Activated CD4-positive, alpha-beta T cell treated with anti-CD3 and anti-CD28 coated beads for 36 hours (primary cell): ENCODE data around the gene COLEC12. TPM values are rescaled to one million over a fixed set of nuclear protein-coding genes. Genes with fewer than 3 reads are reported as not detected.
"Not testable (repeated sequence)": the region's sequence is repeated elsewhere in the genome, so short reads cannot be mapped to it uniquely, and the experiment has no call there.

Experiments used
- ATAC-seq: fragments of 200-7000 bp; cut with Tn5 transposase; one replicate; pipeline ENCODE4 v1.10.0; 2021; ENCODE audit warnings: mild to moderate bottlenecking, moderate library complexity
- CTCF ChIA-PET: fragments of 350-600 bp; sonication (Branson Sonifier 250); formaldehyde crosslinking; loops from one replicate; lab custom pipeline; 2021; ENCODE audit warnings: antibody characterized with exemption; lab: Charles Lee
- POLR2A ChIA-PET: fragments of 350-600 bp; sonication (Branson Sonifier 250); formaldehyde crosslinking; loops from one replicate; lab custom pipeline; 2021; ENCODE audit warnings: antibody characterized with exemption, inconsistent platforms; lab: Charles Lee
- DNase-seq: peaks from one replicate; pipeline ENCODE4 v3.0.0-alpha.2; 2020
- H3K27ac Mint-ChIP-seq: one replicate; pipeline ENCODE4 v1.8.0; 2021; ENCODE audit warnings: mixed read lengths
- H3K27me3 Mint-ChIP-seq: one replicate; pipeline ENCODE4 v1.8.0; 2021; ENCODE audit warnings: mixed read lengths
- H3K36me3 Mint-ChIP-seq: one replicate; pipeline ENCODE4 v1.8.0; 2021; ENCODE audit warnings: low read depth, mixed read lengths
- H3K4me1 Mint-ChIP-seq: one replicate; pipeline ENCODE4 v1.8.0; 2021; ENCODE audit warnings: mixed read lengths
- H3K4me3 Mint-ChIP-seq: one replicate; pipeline ENCODE4 v1.8.0; 2021; ENCODE audit warnings: mild to moderate bottlenecking, moderate library complexity, mixed read lengths
- H3K9me3 Mint-ChIP-seq: one replicate; pipeline ENCODE4 v1.8.0; 2021; ENCODE audit warnings: low read depth, mixed read lengths
- intact Hi-C, 2 experiments: fragments of 100-400 bp; cut with DNase I in 1 of 2; cut with micrococcal nuclease in 1 of 2; formaldehyde crosslinking; loops; one replicate each; pipeline versions ENCODE4 v1.14.2 to v1.15.1; 2022 to 2024; cut with DNase I, micrococcal nuclease
- total RNA-seq, 2 experiments: library from RNA; stranded (reverse); gene quantifications; one replicate each; pipeline ENCODE4 v1.2.3, GENCODE V29; 2021

Gene COLEC12
- total RNA-seq, 2 experiments from 2014 or later = not detected

- H3K4me3 Mint-ChIP-seq = no peak overlapping the region
- CTCF ChIA-PET = no interaction called here
- POLR2A ChIA-PET = no interaction called here
- peaks cover 3% of the 10 kb centered on the region for H3K9me3 Mint-ChIP-seq
- no peak for ATAC-seq
- peaks cover 1% of the 10 kb centered on the region for H3K4me1 Mint-ChIP-seq
- H3K27ac Mint-ChIP-seq = no peak overlapping the region
- intact Hi-C loops = no loop called here
- DNase-seq = no peak
- H3K36me3 Mint-ChIP-seq = no peaks in the 10 kb centered on the region
- peaks cover 1% of the 10 kb centered on the region for H3K27me3 Mint-ChIP-seq
Measured at GRCh38 chr18:416930-417329, 83.6 kb downstream of the COLEC12 start.

- POLR2A ChIA-PET = no interaction called here
Measured at GRCh38 chr18:415617-416612, 84.6 kb downstream of the COLEC12 start.

GRCh38 chr18:415047-415446, 85.5 kb downstream of the COLEC12 start:
- intact Hi-C loops = loop anchor here in 1 of 2 experiments (2.0 kb wide), 1 partner anchor 20 kb away; no protein-coding TSS in a partner anchor
- H3K36me3 Mint-ChIP-seq = no peaks in the 10 kb centered on the region
- POLR2A ChIA-PET = no interaction called here
- H3K9me3 Mint-ChIP-seq = peaks cover 6% of the 10 kb centered on the region
- CTCF ChIA-PET = no interaction called here
- no peak overlapping the region for H3K4me3 Mint-ChIP-seq
- peaks cover 1% of the 10 kb centered on the region for H3K4me1 Mint-ChIP-seq
- H3K27me3 Mint-ChIP-seq = peaks cover 9% of the 10 kb centered on the region
- no peak overlapping the region for H3K27ac Mint-ChIP-seq
- DNase-seq (no peak), ATAC-seq (no peak)

More at GRCh38 chr18:415617-416612, 84.6 kb downstream of the COLEC12 start:
- CTCF ChIA-PET = interaction anchor here (0.5 kb wide), 1 partner anchor 368 kb away, joined by 3 read pairs; no protein-coding TSS in a partner anchor
- Mint-ChIP-seq H3K27me3 (peaks cover 8% of the 10 kb centered on the region), H3K4me3 (no peak overlapping the region), H3K4me1 (peaks cover 1% of the 10 kb centered on the region), H3K36me3 (no peaks in the 10 kb centered on the region), H3K9me3 (peaks cover 6% of the 10 kb centered on the region), H3K27ac (no peak overlapping the region)
- no peak for ATAC-seq
- no peak for DNase-seq
- intact Hi-C loops = loop anchor here in 1 of 2 experiments (2.0 kb wide), 1 partner anchor 21 kb away; no protein-coding TSS in a partner anchor

GRCh38 chr18:413233-413632, 87.3 kb downstream of the COLEC12 start:
- POLR2A ChIA-PET = no interaction called here
- H3K36me3 Mint-ChIP-seq = no peaks in the 10 kb centered on the region
- H3K9me3 Mint-ChIP-seq = peaks cover 6% of the 10 kb centered on the region
- intact Hi-C loops = no loop called here
- ATAC-seq (no peak), DNase-seq (no peak)
- CTCF ChIA-PET = no interaction called here
- H3K4me1 Mint-ChIP-seq = peaks cover 1% of the 10 kb centered on the region
- peaks cover 13% of the 10 kb centered on the region for H3K27me3 Mint-ChIP-seq
- H3K27ac Mint-ChIP-seq = no peak overlapping the region
- H3K4me3 Mint-ChIP-seq = no peak overlapping the region

GRCh38 chr18:410047-410455, 90.5 kb downstream of the COLEC12 start:
- no peak overlapping the region for H3K4me3 Mint-ChIP-seq
- ChIA-PET POLR2A (no interaction called here), CTCF (no interaction called here)
- H3K4me1 Mint-ChIP-seq = no peaks in the 10 kb centered on the region
- no peak for DNase-seq
- H3K27me3 Mint-ChIP-seq = peaks cover 18% of the 10 kb centered on the region
- no peaks in the 10 kb centered on the region for H3K36me3 Mint-ChIP-seq
- H3K27ac Mint-ChIP-seq = no peak overlapping the region
- H3K9me3 Mint-ChIP-seq = peaks cover 14% of the 10 kb centered on the region
- intact Hi-C loops = no loop called here
- no peak for ATAC-seq

GRCh38 chr18:408367-408766, 92.1 kb downstream of the COLEC12 start:
- ChIA-PET POLR2A (no interaction called here), CTCF (interaction anchor here (0.6 kb wide), 1 partner anchor 260 kb away, joined by 3 read pairs; no protein-coding TSS in a partner anchor)
- intact Hi-C loops = no loop called here
- no peaks in the 10 kb centered on the region for H3K4me1 Mint-ChIP-seq
- H3K4me3 Mint-ChIP-seq = no peak overlapping the region
- no peak for DNase-seq
- peaks cover 2% of the 10 kb centered on the region for H3K36me3 Mint-ChIP-seq
- H3K27me3 Mint-ChIP-seq = peaks cover 18% of the 10 kb centered on the region
- ATAC-seq = no peak
- H3K9me3 Mint-ChIP-seq = peaks cover 17% of the 10 kb centered on the region
- H3K27ac Mint-ChIP-seq = no peak overlapping the region

GRCh38 chr18:407626-408224, 92.8 kb downstream of the COLEC12 start:
- Mint-ChIP-seq H3K4me1 (no peaks in the 10 kb centered on the region), H3K27ac (no peak overlapping the region), H3K36me3 (peaks cover 2% of the 10 kb centered on the region), H3K4me3 (no peak overlapping the region), H3K9me3 (peaks cover 17% of the 10 kb centered on the region), H3K27me3 (peaks cover 18% of the 10 kb centered on the region)
- ATAC-seq = no peak
- intact Hi-C loops = no loop called here
- ChIA-PET POLR2A (no interaction called here), CTCF (no interaction called here)
- DNase-seq = no peak

GRCh38 chr18:407191-407590, 93.3 kb downstream of the COLEC12 start:
- Mint-ChIP-seq H3K9me3 (peaks cover 17% of the 10 kb centered on the region), H3K27me3 (peaks cover 18% of the 10 kb centered on the region), H3K4me3 (no peak overlapping the region), H3K36me3 (peaks cover 2% of the 10 kb centered on the region), H3K4me1 (no peaks in the 10 kb centered on the region), H3K27ac (no peak overlapping the region)
- ATAC-seq = no peak
- no peak for DNase-seq
- ChIA-PET POLR2A (no interaction called here), CTCF (no interaction called here)
- intact Hi-C loops = no loop called here

- POLR2A ChIA-PET = no interaction called here
- CTCF ChIA-PET = no interaction called here
- no peaks in the 10 kb centered on the region for H3K4me1 Mint-ChIP-seq
- ATAC-seq (no peak), DNase-seq (no peak)
- H3K27ac Mint-ChIP-seq = no peak overlapping the region
- H3K27me3 Mint-ChIP-seq = peaks cover 17% of the 10 kb centered on the region
- H3K4me3 Mint-ChIP-seq = no peak overlapping the region
- H3K9me3 Mint-ChIP-seq = peaks cover 12% of the 10 kb centered on the region
- H3K36me3 Mint-ChIP-seq = peaks cover 2% of the 10 kb centered on the region
- intact Hi-C loops = no loop called here
Measured at GRCh38 chr18:406677-407076, 93.8 kb downstream of the COLEC12 start.

- H3K27ac Mint-ChIP-seq, CTCF ChIA-PET, H3K4me3 Mint-ChIP-seq, H3K36me3 Mint-ChIP-seq, H3K4me1 Mint-ChIP-seq, ATAC-seq, POLR2A ChIA-PET, DNase-seq, intact Hi-C loops: not testable (repeated sequence)
- peaks cover 12% of the 10 kb centered on the region for H3K27me3 Mint-ChIP-seq
- H3K9me3 Mint-ChIP-seq = peaks cover 11% of the 10 kb centered on the region
Measured at GRCh38 chr18:405006-405405, 95.5 kb downstream of the COLEC12 start.

GRCh38 chr18:404061-404636, 96.4 kb downstream of the COLEC12 start:
- Mint-ChIP-seq H3K36me3 (peaks cover 2% of the 10 kb centered on the region), H3K9me3 (peaks cover 11% of the 10 kb centered on the region), H3K4me3 (no peak overlapping the region), H3K27me3 (peaks cover 13% of the 10 kb centered on the region), H3K27ac (no peak overlapping the region), H3K4me1 (no peaks in the 10 kb centered on the region)
- CTCF ChIA-PET = no interaction called here
- POLR2A ChIA-PET = no interaction called here
- no peak for ATAC-seq
- DNase-seq = no peak
- intact Hi-C loops = no loop called here
